ENCODE data around the gene CTNND1.

GRCh38 chr11:57776577-57777210 lies 15.1 kb downstream of the CTNND1 start:
- TF ChIP-seq POLR2A (IDR thresholded peaks at IDR 0.05; ENCODE audit: low read depth, low read length) (no peak), POLR2AphosphoS5 (IDR thresholded peaks at IDR 0.05; ENCODE audit: low read depth, low read length) (no peak)
